Neuron (in vitro differentiated cells): ENCODE results near the gene UBE4B.
A peak's percentile ranks its signal among the peaks of the same experiment; 100 is the strongest.

Source experiments
- H2AFZ ChIP-seq: one replicate; pipeline ENCODE4 v1.6.1; 2013; ENCODE audit warnings: low read depth, mild to moderate bottlenecking, inconsistent platforms, low read length, moderate library complexity
- H3K27me3 ChIP-seq: one replicate; pipeline ENCODE4 v1.6.1; 2013; ENCODE audit warnings: low read length; ENCODE audit not compliant: insufficient read depth
- H3K36me3 ChIP-seq: one replicate; pipeline ENCODE4 v1.6.1; 2013; ENCODE audit warnings: low read length; ENCODE audit not compliant: insufficient read depth
- H3K4me1 ChIP-seq: one replicate; pipeline ENCODE4 v1.6.1; 2013; ENCODE audit warnings: low read length; ENCODE audit not compliant: insufficient read depth
- H3K4me3 ChIP-seq: 2 replicates; pipeline ENCODE4 v1.5.1; 2013; ENCODE audit warnings: mild to moderate bottlenecking, low read length, moderate library complexity
- H3K9me3 ChIP-seq: one replicate; pipeline ENCODE4 v1.6.1; 2013; ENCODE audit warnings: low read length

Gene UBE4B

GRCh38 chr1:10155087-10155712, 122.4 kb downstream of the UBE4B start:
- Histone ChIP-seq H2AFZ (no peak overlapping the region), H3K4me1 (no peaks in the 10 kb centered on the region), H3K9me3 (no peaks in the 10 kb centered on the region), H3K4me3 (no peak overlapping the region), H3K36me3 (peaks cover 25% of the 10 kb centered on the region), H3K27me3 (no peaks in the 10 kb centered on the region)

- H2AFZ ChIP-seq, result no peak overlapping the region
- no peak overlapping the region for H3K4me3 ChIP-seq
- peaks cover 31% of the 10 kb centered on the region for H3K36me3 ChIP-seq
These were observed 127.4 kb downstream of the UBE4B start for GRCh38 chr1:10160173-10160572.

GRCh38 chr1:10160907-10161490, 128.2 kb downstream of the UBE4B start:
- Histone ChIP-seq H3K9me3 (no peaks in the 10 kb centered on the region), H3K4me1 (no peaks in the 10 kb centered on the region), H3K36me3 (peaks cover 37% of the 10 kb centered on the region), H2AFZ (no peak overlapping the region), H3K4me3 (no peak overlapping the region), H3K27me3 (no peaks in the 10 kb centered on the region)

More at GRCh38 chr1:10160173-10160572, 127.4 kb downstream of the UBE4B start:
- Histone ChIP-seq H3K27me3 (no peaks in the 10 kb centered on the region), H3K4me1 (no peaks in the 10 kb centered on the region), H3K9me3 (no peaks in the 10 kb centered on the region)

GRCh38 chr1:10161541-10162290, 129.0 kb downstream of the UBE4B start:
- no peak overlapping the region for H3K4me3 ChIP-seq
- H3K27me3 ChIP-seq, result no peaks in the 10 kb centered on the region
- no peaks in the 10 kb centered on the region for H3K9me3 ChIP-seq
- H2AFZ ChIP-seq, result no peak overlapping the region
- H3K4me1 ChIP-seq, result no peaks in the 10 kb centered on the region
- H3K36me3 ChIP-seq, result peaks cover 36% of the 10 kb centered on the region

- no peaks in the 10 kb centered on the region for H3K9me3 ChIP-seq
- peaks cover 42% of the 10 kb centered on the region for H3K36me3 ChIP-seq
- no peak overlapping the region for H3K4me3 ChIP-seq
- H2AFZ ChIP-seq, result no peak overlapping the region
- peaks cover 29% of the 10 kb centered on the region for H3K4me1 ChIP-seq
- no peaks in the 10 kb centered on the region for H3K27me3 ChIP-seq
These were observed 136.3 kb downstream of the UBE4B start for GRCh38 chr1:10168912-10169514.

- peaks cover 29% of the 10 kb centered on the region for H3K4me1 ChIP-seq
- H3K4me3 ChIP-seq, result no peak overlapping the region
- H3K27me3 ChIP-seq, result no peaks in the 10 kb centered on the region
- no peak overlapping the region for H2AFZ ChIP-seq
- peaks cover 4% of the 10 kb centered on the region for H3K9me3 ChIP-seq
- H3K36me3 ChIP-seq, result peaks cover 32% of the 10 kb centered on the region
These were observed 137.4 kb downstream of the UBE4B start for GRCh38 chr1:10170239-10170574.

GRCh38 chr1:10171105-10171767, 138.5 kb downstream of the UBE4B start:
- no peak overlapping the region for H3K4me3 ChIP-seq
- no peaks in the 10 kb centered on the region for H3K27me3 ChIP-seq
- peaks cover 29% of the 10 kb centered on the region for H3K4me1 ChIP-seq
- peaks cover 23% of the 10 kb centered on the region for H3K36me3 ChIP-seq
- no peak overlapping the region for H2AFZ ChIP-seq
- peaks cover 7% of the 10 kb centered on the region for H3K9me3 ChIP-seq

- peaks cover 23% of the 10 kb centered on the region for H3K36me3 ChIP-seq
- H3K4me3 ChIP-seq, result no peak overlapping the region
- peaks cover 7% of the 10 kb centered on the region for H3K9me3 ChIP-seq
- no peak overlapping the region for H2AFZ ChIP-seq
- no peaks in the 10 kb centered on the region for H3K27me3 ChIP-seq
- peaks cover 29% of the 10 kb centered on the region for H3K4me1 ChIP-seq
These were observed 139.4 kb downstream of the UBE4B start for GRCh38 chr1:10171995-10172669.

- Histone ChIP-seq H3K27me3 (no peaks in the 10 kb centered on the region), H3K4me1 (peaks cover 43% of the 10 kb centered on the region), H2AFZ (no peak overlapping the region), H3K4me3 (no peak overlapping the region), H3K36me3 (peaks cover 17% of the 10 kb centered on the region), H3K9me3 (peaks cover 7% of the 10 kb centered on the region)
These were observed 140.8 kb downstream of the UBE4B start for GRCh38 chr1:10173582-10173981.

GRCh38 chr1:10177876-10178275, 145.1 kb downstream of the UBE4B start:
- Histone ChIP-seq H3K9me3 (peaks cover 7% of the 10 kb centered on the region), H3K27me3 (no peaks in the 10 kb centered on the region), H3K36me3 (peaks cover 7% of the 10 kb centered on the region), H3K4me3 (peak overlapping the region; percentile 4), H2AFZ (no peak overlapping the region), H3K4me1 (peaks cover 45% of the 10 kb centered on the region)

GRCh38 chr1:10178597-10179405, 146.0 kb downstream of the UBE4B start:
- H3K9me3 ChIP-seq, result peaks cover 7% of the 10 kb centered on the region
- no peak overlapping the region for H2AFZ ChIP-seq
- H3K36me3 ChIP-seq, result peaks cover under 1% of the 10 kb centered on the region
- H3K4me3 ChIP-seq, result peak overlapping the region; percentile 36
- no peaks in the 10 kb centered on the region for H3K27me3 ChIP-seq
- peaks cover 45% of the 10 kb centered on the region for H3K4me1 ChIP-seq
